Ascending aorta (tissue), 2 donors: ENCODE measurements around the gene NUCB1. TPM values are rescaled to one million over a fixed set of nuclear protein-coding genes. Genes with fewer than 3 reads are reported as not detected.
"Not testable (repeated sequence)": the region's sequence is repeated elsewhere in the genome, so short reads cannot be mapped to it uniquely, and the experiment has no call there.

Experiments
- DNase-seq, 2 donors: peaks; one replicate each; pipeline ENCODE4 v3.0.0-alpha.2; 2019; ENCODE audit warnings: low spot score in 2 of 2
- H3K27ac ChIP-seq, 2 donors: fragments of 200-600 bp; sonication (generic); one replicate each; pipeline ENCODE4 v1.5.1; 2016 to 2017; ENCODE audit warnings: mild to moderate bottlenecking in 1 of 2
- H3K27me3 ChIP-seq: fragments of 200-600 bp; sonication (generic); one replicate; pipeline ENCODE4 v1.5.1; 2017
- H3K36me3 ChIP-seq, 2 donors: fragments of 200-600 bp; sonication (generic); one replicate each; pipeline ENCODE4 v1.5.1; 2016
- H3K4me1 ChIP-seq, 2 donors: fragments of 200-600 bp; sonication (generic); one replicate each; pipeline ENCODE4 v1.5.1; 2016 to 2017; ENCODE audit warnings: mild to moderate bottlenecking in 1 of 2
- H3K4me3 ChIP-seq, 2 donors: fragments of 200-600 bp; sonication (generic); one replicate each; pipeline ENCODE4 v1.5.1; 2016 to 2017; ENCODE audit warnings: mild to moderate bottlenecking in 1 of 2
- H3K9me3 ChIP-seq, 2 donors: fragments of 200-600 bp; sonication (generic); one replicate each; pipeline ENCODE4 v1.5.1; 2016
- intact Hi-C: fragments of 100-400 bp; cut with DNase I; formaldehyde crosslinking; loops from one replicate; pipeline ENCODE4 v1.15.1; 2023
- total RNA-seq: library from RNA; depleted of rRNA; stranded (reverse); fragments of >200 nt; gene quantifications from one replicate; pipeline ENCODE4 v1.1.0, GENCODE V29; 2016
- TF ChIP-seq, protein P1 (sequence below), 3 experiments: fragments of 200-600 bp in 2 of 3; fragments of 450-650 bp in 1 of 3; sonication (generic) in 2 of 3; IDR thresholded peaks; one replicate each; pipeline ENCODE4 v1.5.1; 2016 to 2019; ENCODE audit warnings: antibody characterized with exemption in 3 of 3, mild to moderate bottlenecking in 1 of 3, moderate library complexity in 1 of 3

The NUCB1 gene
- total RNA-seq, 1 donor from 2014 or later = 505 TPM

DNA sequence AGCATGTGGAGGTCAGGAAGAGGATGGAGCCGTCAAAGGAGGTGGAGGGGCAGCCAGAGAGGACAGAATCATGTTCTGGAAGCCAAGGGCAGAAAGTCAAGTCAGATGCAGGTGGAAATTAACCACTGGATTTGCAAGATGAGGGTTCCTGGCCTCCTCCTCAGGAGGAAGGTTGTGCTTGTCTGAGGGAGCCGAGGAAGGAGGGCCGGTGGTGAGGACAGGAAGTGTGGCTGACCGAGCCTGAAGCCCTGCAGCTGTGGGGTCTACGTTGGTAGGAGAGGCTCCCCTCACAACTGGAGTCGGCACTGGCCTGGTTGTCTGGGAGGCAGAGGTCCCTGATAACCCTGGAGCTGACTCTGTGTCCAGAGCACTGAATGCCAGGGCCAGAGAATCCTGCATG is 18.0 kb downstream of the NUCB1 start:
- no peak overlapping the region for H3K27ac ChIP-seq
- no peaks in the 10 kb centered on the region for H3K27me3 ChIP-seq
- peaks cover 73 to 89% of the 10 kb centered on the region in 2 donors for H3K36me3 ChIP-seq
- H3K4me1 ChIP-seq = no peaks in the 10 kb centered on the region
- intact Hi-C loops = no loop called here
- TF ChIP-seq, protein P1, sequence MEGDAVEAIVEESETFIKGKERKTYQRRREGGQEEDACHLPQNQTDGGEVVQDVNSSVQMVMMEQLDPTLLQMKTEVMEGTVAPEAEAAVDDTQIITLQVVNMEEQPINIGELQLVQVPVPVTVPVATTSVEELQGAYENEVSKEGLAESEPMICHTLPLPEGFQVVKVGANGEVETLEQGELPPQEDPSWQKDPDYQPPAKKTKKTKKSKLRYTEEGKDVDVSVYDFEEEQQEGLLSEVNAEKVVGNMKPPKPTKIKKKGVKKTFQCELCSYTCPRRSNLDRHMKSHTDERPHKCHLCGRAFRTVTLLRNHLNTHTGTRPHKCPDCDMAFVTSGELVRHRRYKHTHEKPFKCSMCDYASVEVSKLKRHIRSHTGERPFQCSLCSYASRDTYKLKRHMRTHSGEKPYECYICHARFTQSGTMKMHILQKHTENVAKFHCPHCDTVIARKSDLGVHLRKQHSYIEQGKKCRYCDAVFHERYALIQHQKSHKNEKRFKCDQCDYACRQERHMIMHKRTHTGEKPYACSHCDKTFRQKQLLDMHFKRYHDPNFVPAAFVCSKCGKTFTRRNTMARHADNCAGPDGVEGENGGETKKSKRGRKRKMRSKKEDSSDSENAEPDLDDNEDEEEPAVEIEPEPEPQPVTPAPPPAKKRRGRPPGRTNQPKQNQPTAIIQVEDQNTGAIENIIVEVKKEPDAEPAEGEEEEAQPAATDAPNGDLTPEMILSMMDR (IDR thresholded peaks at IDR 0.05) = no peak
- no peak for DNase-seq
- no peak overlapping the region for H3K4me3 ChIP-seq
- no peaks in the 10 kb centered on the region for H3K9me3 ChIP-seq

DNA sequence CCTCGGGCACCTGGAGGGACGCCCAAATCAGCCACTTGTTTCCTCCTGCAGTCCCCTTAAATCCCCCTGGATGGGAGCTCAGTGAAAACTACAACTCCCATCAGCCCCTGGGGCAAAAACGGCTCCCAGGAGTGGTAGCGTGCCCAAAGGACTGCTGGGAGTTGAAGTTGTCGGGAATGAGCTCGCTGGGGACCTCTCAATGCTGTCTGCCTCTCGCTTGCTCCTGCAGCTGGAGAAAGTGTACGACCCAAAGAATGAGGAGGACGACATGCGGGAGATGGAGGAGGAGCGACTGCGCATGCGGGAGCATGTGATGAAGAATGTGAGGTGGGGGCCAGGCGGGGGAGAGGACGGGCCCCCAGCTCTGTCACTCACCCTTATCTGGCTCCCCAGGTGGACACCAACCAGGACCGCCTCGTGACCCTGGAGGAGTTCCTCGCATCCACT is 18.7 kb downstream of the NUCB1 start:
- TF ChIP-seq, protein P1 (IDR thresholded peaks at IDR 0.05) = no peak
- intact Hi-C loops = no loop called here
- H3K27ac ChIP-seq = no peak overlapping the region
- H3K27me3 ChIP-seq = no peaks in the 10 kb centered on the region
- no peak overlapping the region for H3K4me3 ChIP-seq
- no peaks in the 10 kb centered on the region for H3K4me1 ChIP-seq
- H3K9me3 ChIP-seq = no peaks in the 10 kb centered on the region
- no peak for DNase-seq
- peaks cover 66 to 83% of the 10 kb centered on the region in 2 donors for H3K36me3 ChIP-seq

DNA sequence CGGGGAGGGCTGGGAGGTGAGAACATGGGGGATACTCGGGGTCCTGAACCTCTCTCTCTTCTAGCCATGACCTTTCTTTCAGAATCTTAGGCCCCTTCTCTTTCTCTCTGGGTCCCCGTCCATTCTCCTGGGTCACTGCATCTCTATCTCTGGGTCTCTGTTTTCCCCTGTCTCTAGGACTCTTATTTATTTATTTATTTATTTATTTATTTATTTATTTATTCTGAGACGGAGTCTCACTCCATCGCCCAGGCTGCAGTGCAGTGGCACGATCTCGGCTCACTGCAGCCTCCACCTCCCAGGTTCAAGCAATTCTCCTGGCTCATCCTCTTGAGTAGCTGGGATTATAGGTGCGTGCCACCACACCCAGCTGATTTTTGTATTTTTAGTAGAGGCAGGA is 19.2 kb downstream of the NUCB1 start:
- DNase-seq, H3K4me3 ChIP-seq, intact Hi-C loops, H3K9me3 ChIP-seq, H3K27ac ChIP-seq, H3K27me3 ChIP-seq, H3K4me1 ChIP-seq: not testable (repeated sequence)
- H3K36me3 ChIP-seq = peaks cover 61 to 79% of the 10 kb centered on the region in 2 donors

DNA sequence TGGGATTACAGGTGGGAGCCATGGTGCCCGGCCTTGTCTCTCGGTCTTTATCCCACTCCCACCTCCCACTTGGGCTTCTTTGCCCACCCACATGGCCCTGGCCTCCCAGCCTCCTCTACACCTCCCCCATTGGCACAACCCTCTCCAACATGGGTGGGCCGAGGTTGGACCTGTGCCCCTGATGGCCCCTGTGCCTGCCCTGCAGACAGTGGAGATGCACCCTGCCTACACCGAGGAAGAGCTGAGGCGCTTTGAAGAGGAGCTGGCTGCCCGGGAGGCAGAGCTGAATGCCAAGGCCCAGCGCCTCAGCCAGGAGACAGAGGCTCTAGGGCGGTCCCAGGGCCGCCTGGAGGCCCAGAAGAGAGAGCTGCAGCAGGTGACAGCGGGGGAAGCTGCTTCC is 20.8 kb downstream of the NUCB1 start:
- DNase-seq = no peak
- Histone ChIP-seq H3K4me3 (no peak overlapping the region), H3K27me3 (no peaks in the 10 kb centered on the region), H3K36me3 (peaks cover 47 to 63% of the 10 kb centered on the region in 2 donors), H3K9me3 (no peaks in the 10 kb centered on the region), H3K4me1 (no peaks in the 10 kb centered on the region), H3K27ac (no peak overlapping the region)
- TF ChIP-seq, protein P1 (IDR thresholded peaks at IDR 0.05) = no peak
- intact Hi-C loops = no loop called here

DNA sequence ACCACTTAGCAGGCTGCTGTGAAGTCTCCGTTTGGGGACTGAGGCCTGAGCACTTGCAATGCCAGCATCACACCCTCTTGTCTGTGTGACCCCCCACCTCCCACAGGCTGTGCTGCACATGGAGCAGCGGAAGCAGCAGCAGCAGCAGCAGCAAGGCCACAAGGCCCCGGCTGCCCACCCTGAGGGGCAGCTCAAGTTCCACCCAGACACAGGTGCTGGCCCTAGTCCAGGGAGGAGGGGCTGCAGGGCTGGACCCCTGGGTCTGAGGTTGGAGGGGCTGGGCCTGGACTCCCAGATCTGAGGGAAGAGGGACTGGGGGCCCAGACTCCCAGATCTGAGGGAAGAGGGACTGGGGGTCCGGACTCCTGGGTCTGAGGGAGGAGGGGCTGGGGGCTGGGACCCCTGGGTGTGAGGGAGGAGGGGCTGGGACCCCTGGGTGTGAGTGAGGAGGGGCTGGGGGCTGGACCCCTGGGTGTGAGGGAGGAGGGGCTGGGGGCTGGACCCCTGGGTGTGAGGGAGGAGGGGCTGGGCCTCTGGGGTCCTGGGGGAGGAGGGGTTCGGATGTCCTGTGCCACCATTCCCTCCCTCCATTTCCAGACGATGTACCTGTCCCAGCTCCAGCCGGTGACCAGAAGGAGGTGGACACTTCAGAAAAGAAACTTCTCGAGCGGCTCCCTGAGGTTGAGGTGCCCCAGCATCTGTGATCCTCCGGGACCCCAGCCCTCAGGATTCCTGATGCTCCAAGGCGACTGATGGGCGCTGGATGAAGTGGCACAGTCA is 21.8 kb downstream of the NUCB1 start:
- DNase-seq = no peak
- Histone ChIP-seq H3K4me3 (no peak overlapping the region), H3K9me3 (no peaks in the 10 kb centered on the region), H3K4me1 (peaks cover 0 to 3% of the 10 kb centered on the region in 2 donors), H3K27me3 (no peaks in the 10 kb centered on the region), H3K27ac (no peak overlapping the region), H3K36me3 (peaks cover 39 to 54% of the 10 kb centered on the region in 2 donors)
- intact Hi-C loops = no loop called here
- TF ChIP-seq, protein P1 (IDR thresholded peaks at IDR 0.05) = no peak

DNA sequence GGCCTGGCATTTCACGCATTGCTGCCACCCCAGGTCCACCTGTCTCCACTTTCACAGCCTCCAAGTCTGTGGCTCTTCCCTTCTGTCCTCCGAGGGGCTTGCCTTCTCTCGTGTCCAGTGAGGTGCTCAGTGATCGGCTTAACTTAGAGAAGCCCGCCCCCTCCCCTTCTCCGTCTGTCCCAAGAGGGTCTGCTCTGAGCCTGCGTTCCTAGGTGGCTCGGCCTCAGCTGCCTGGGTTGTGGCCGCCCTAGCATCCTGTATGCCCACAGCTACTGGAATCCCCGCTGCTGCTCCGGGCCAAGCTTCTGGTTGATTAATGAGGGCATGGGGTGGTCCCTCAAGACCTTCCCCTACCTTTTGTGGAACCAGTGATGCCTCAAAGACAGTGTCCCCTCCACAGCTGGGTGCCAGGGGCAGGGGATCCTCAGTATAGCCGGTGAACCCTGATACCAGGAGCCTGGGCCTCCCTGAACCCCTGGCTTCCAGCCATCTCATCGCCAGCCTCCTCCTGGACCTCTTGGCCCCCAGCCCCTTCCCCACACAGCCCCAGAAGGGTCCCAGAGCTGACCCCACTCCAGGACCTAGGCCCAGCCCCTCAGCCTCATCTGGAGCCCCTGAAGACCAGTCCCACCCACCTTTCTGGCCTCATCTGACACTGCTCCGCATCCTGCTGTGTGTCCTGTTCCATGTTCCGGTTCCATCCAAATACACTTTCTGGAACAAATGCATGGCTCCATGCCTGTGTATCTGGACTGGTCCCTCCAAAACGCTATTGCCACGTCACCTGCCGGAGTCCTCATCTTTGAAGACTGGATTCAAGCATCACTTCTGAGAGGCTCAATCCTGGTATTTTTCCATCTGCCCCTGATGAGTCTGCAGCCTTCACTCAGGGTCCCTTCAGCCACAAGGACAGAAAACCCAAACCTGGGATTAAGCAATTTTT is 22.7 kb downstream of the NUCB1 start:
- DNase-seq = no peak
- intact Hi-C loops = no loop called here
- H3K36me3 ChIP-seq = peaks cover 39 to 53% of the 10 kb centered on the region in 2 donors
- H3K4me3 ChIP-seq = no peak overlapping the region
- TF ChIP-seq, protein P1 (IDR thresholded peaks at IDR 0.05) = no peak
- H3K9me3 ChIP-seq = no peaks in the 10 kb centered on the region
- no peaks in the 10 kb centered on the region for H3K27me3 ChIP-seq
- H3K4me1 ChIP-seq = peaks cover 0 to 3% of the 10 kb centered on the region in 2 donors
- no peak overlapping the region for H3K27ac ChIP-seq
